Cardiac muscle cell (in vitro differentiated cells and primary cell): ENCODE data around the gene GSC. TPM values are rescaled to one million over a fixed set of nuclear protein-coding genes. Genes with fewer than 3 reads are reported as not detected.

Experiments
- DNase-seq, 2 donors: peaks; one replicate each; pipeline versions ENCODE4 v3.0.0 to v3.0.0-alpha.2; 2010 to 2017; ENCODE audit warnings: low read depth in 1 of 2, low spot score in 1 of 2
- H3K27ac ChIP-seq: fragments of 200-600 bp; sonication (generic); 2 replicates; pipeline ENCODE4 v1.5.1; 2016
- H3K27me3 ChIP-seq: fragments of 200-600 bp; sonication (generic); 2 replicates; pipeline ENCODE4 v1.6.0; 2016; ENCODE audit warnings: control low read depth
- H3K36me3 ChIP-seq: fragments of 200-600 bp; sonication (generic); 2 replicates; pipeline ENCODE4 v1.5.1; 2016; ENCODE audit warnings: control low read depth
- H3K4me1 ChIP-seq: fragments of 200-600 bp; sonication (generic); 2 replicates; pipeline ENCODE4 v1.8.1; 2017; ENCODE audit warnings: low read depth, mild to moderate bottlenecking, mixed run types
- H3K4me3 ChIP-seq: fragments of 200-600 bp; sonication (generic); 2 replicates; pipeline ENCODE4 v1.5.1; 2016; ENCODE audit warnings: mild to moderate bottlenecking
- H3K9me3 ChIP-seq: fragments of 200-600 bp; sonication (generic); 2 replicates; pipeline ENCODE4 v1.5.1; 2017; ENCODE audit warnings: low read depth, mild to moderate bottlenecking, control low read depth
- polyA plus RNA-seq: library from polyadenylated mRNA; unstranded; fragments of >200 nt; fragmentation: Nextera tagmentation; extraction: Ambion mirVana; gene quantifications from 2 replicates; pipeline ENCODE4 v1.2.1, GENCODE V29; 2016
- total RNA-seq: library from RNA; depleted of rRNA; stranded (reverse); fragments of >200 nt; gene quantifications from 2 replicates; pipeline ENCODE4 v1.2.3, GENCODE V29; 2016
- TF ChIP-seq, protein P1 (sequence below): IDR thresholded peaks from 2 replicates; pipeline ENCODE4 v1.5.1; 2012; ENCODE audit warnings: low read depth, mild to moderate bottlenecking, low read length

GSC gene
- total and polyA plus RNA-seq, 2 experiments from 2014 or later: 0.24 to 1.2 TPM

DNA sequence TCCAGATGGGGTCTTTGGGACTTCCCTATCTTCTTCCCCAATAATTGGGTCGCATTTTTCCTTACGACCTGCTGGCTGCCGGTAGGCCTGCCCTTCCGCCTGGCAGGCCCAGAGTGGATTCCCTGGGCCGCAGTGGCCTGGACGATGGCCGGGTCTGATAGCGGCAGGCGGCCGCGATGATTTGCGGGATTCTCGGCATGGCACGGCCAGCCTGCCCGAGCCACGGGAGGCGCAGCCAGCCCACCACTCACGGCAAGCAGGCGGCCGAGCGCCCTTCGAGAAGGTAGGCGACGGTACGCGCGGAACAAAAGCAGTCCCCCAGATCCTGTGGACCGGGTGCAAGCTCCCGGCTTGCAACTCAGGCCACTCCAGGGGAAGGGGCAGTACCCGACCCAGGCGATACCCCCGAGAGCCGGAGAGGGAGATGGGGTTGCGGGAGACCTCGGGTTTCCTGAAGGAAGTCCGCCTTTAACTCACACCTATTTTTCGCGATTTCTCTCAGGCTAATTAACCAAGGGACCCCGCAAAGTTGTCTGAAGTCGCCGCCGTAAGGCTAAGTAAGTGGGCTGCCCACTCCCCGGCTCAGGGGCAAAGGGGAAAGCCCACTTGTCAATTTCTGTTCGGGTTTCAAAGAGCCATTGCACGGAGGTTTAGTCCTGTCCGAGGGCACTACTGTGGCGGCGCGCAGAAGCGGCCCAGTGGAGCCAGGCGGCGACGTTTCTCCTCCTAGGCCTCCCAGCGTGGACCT, 1.4 kb upstream of the GSC start:
- Histone ChIP-seq H3K4me1 (peaks cover 3% of the 10 kb centered on the region), H3K9me3 (no peaks in the 10 kb centered on the region), H3K36me3 (no peaks in the 10 kb centered on the region), H3K27ac (no peak overlapping the region), H3K27me3 (peaks cover 100% of the 10 kb centered on the region), H3K4me3 (no peak overlapping the region)
- TF ChIP-seq, protein P1, sequence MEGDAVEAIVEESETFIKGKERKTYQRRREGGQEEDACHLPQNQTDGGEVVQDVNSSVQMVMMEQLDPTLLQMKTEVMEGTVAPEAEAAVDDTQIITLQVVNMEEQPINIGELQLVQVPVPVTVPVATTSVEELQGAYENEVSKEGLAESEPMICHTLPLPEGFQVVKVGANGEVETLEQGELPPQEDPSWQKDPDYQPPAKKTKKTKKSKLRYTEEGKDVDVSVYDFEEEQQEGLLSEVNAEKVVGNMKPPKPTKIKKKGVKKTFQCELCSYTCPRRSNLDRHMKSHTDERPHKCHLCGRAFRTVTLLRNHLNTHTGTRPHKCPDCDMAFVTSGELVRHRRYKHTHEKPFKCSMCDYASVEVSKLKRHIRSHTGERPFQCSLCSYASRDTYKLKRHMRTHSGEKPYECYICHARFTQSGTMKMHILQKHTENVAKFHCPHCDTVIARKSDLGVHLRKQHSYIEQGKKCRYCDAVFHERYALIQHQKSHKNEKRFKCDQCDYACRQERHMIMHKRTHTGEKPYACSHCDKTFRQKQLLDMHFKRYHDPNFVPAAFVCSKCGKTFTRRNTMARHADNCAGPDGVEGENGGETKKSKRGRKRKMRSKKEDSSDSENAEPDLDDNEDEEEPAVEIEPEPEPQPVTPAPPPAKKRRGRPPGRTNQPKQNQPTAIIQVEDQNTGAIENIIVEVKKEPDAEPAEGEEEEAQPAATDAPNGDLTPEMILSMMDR: no peak
- DNase-seq: no peak

DNA sequence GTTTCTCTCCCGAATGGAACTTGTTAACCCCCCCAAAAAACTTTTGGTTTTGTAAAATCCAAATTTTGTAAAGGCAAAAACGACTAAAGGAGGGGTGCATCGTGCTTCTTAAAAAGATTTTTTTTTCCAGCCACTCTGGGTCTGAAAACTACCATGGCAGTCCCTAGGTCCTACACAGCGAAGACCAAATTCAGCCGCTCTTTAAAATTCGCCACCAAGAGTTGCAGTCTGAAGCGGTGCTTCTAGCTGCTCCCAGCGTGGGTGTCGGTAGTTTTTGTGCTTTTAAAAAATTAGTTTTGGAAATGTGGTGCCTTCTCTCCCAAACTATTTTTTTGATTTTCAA, 873 bp upstream of the GSC start:
- Histone ChIP-seq H3K9me3 (no peaks in the 10 kb centered on the region), H3K36me3 (no peaks in the 10 kb centered on the region), H3K27ac (no peak overlapping the region), H3K4me3 (no peak overlapping the region), H3K4me1 (peaks cover 3% of the 10 kb centered on the region), H3K27me3 (peaks cover 100% of the 10 kb centered on the region)
- no peak for DNase-seq
- TF ChIP-seq, protein P1: no peak

DNA sequence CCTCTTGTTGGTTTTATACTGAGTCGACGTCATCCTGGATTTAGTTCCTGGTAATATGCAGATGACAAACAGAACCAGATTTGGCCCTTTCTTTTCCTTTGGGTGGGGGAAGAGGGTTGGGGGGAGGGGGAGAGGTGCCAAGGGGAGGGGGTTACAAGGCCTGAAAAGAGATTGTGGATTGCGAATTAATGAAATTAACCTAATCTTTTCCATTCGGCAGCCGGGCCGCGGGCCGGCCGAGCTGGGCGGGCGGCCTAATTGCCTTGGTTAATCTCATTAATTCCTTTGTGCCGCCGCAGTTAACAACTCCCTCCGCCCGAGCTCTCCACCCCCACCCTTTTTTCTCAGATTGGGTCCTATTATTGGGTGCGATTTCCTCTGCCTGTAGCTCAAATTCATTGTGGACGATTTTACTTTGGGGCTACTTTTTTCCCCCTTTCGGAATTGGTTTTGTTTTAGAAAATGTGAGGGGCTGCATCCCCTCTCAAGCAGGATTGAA, 387 bp upstream of the GSC start:
- Histone ChIP-seq H3K27ac (no peak overlapping the region), H3K4me1 (peaks cover 3% of the 10 kb centered on the region), H3K27me3 (peaks cover 100% of the 10 kb centered on the region), H3K4me3 (peak overlapping the region; percentile 21), H3K36me3 (no peaks in the 10 kb centered on the region), H3K9me3 (no peaks in the 10 kb centered on the region)
- DNase-seq: no peak
- TF ChIP-seq, protein P1: no peak

DNA sequence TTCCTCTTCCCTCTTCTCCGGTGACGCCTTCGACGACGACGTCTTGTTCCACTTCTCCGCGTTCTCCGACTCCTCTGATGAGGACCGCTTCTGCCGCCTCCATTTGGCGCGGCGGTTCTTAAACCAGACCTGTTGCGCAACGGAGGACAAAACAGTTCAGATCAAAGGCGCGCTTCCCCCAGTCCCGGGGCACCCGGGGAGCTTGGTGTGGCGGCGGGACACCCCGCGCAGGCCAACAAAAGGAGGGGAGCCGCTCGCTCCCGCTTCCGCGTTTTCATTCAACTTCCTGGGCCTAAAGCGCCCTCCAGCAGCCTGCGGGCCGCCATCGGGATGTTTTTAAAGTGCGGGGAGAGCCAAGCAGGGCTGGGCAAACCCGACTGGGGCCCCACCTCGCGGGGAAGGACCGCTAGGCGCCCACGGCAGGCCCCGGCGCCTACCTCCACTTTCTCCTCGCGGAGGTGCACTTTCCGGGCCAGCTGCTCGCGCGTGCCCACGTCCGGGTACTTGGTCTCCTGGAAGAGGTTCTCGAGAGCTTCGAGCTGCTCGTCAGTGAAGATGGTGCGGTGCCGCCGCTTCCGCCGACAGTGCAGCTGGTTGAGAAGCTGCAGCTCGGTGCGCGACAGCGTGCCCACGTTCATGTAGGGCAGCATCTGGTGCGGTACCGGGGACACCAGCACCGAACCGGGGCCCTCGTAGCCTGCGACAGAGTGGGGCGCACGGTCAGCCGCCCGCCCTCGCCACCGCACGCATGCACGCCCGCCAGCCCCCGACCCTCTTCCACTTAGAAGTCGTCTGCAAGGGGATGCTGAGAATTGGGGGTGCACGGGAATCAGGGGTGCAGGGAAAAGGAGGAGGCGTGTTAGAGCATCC, 1.2 kb downstream of the GSC start:
- H3K36me3 ChIP-seq: no peaks in the 10 kb centered on the region
- TF ChIP-seq, protein P1: no peak
- H3K4me3 ChIP-seq: peak overlapping the region; percentile 21
- DNase-seq: peak in 1 of 2 donors; percentile 20
- H3K27me3 ChIP-seq: peaks cover 99% of the 10 kb centered on the region
- no peaks in the 10 kb centered on the region for H3K9me3 ChIP-seq
- no peaks in the 10 kb centered on the region for H3K4me1 ChIP-seq
- H3K27ac ChIP-seq: no peak overlapping the region

DNA sequence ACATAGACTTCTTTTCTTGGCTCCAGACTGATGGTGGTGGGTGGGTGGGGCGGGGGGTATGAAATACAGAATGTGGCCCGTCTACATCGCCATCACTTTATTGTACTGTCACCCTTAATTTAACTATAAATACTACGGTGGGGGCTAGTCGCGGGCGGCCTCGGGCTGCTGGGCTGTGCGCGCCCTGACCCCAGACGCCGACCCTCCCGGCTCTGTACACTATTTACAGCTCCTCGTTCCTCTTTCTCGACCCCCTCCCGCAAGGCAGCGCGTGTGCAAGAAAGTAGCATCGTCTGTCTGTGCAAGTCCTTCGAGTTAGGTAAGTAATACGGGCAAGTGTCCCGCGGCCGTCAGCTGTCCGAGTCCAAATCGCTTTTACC, 1.8 kb downstream of the GSC start:
- Histone ChIP-seq H3K27me3 (peaks cover 99% of the 10 kb centered on the region), H3K4me1 (no peaks in the 10 kb centered on the region), H3K4me3 (peak overlapping the region; percentile 21), H3K9me3 (no peaks in the 10 kb centered on the region), H3K36me3 (no peaks in the 10 kb centered on the region), H3K27ac (no peak overlapping the region)
- TF ChIP-seq, protein P1: no peak
- DNase-seq: no peak
